NB4 (cell line): ENCODE results near the gene EIF3I.
A peak's percentile ranks its signal among the peaks of the same experiment; 100 is the strongest.

ENCODE experiments used
- DNase-seq: peaks from one replicate; pipeline ENCODE4 v3.0.0; 2010; ENCODE audit warnings: low read depth
- H3K4me3 ChIP-seq: one replicate; pipeline ENCODE4 v1.5.1; 2011; ENCODE audit warnings: mild to moderate bottlenecking, low read depth, low read length, moderate library complexity
- CTCF ChIP-seq: IDR thresholded peaks from one replicate; pipeline ENCODE4 v1.5.1; 2012; ENCODE audit warnings: low read depth, low read length
- MAX ChIP-seq: IDR thresholded peaks from 2 replicates; pipeline ENCODE4 v1.6.1; 2011; ENCODE audit warnings: low read depth, low read length
- MYC ChIP-seq: IDR thresholded peaks from 2 replicates; pipeline ENCODE4 v1.6.1; 2011; ENCODE audit warnings: low read depth, low read length
- POLR2A ChIP-seq: IDR thresholded peaks from 2 replicates; pipeline ENCODE4 v1.6.1; 2011; ENCODE audit warnings: mild to moderate bottlenecking; ENCODE audit not compliant: insufficient read length; ENCODE audit errors: extremely low read depth

The EIF3I gene

GRCh38 chr1:32200226-32201010 is 21.8 kb upstream of the EIF3I start, which contains the start of gene CCDC28B:
Gene CCDC28B, plus strand, starts transcription at chr1:32200595. Its CDS starts 1,341 bp downstream, at chr1:32201936.
- peak; percentile 53 for DNase-seq
- peak within 1 kb of the TSS; percentile 42 for H3K4me3 ChIP-seq
- TF ChIP-seq MAX, result no peak

GRCh38 chr1:32201011-32201855 is 21.0 kb upstream of the EIF3I start:
- TF ChIP-seq POLR2A, result no peak
- TF ChIP-seq MYC, result no peak
- no peak for TF ChIP-seq MAX
- no peak for TF ChIP-seq CTCF
- peak; percentile 50 for DNase-seq
- H3K4me3 ChIP-seq, result no peak overlapping the region

- TF ChIP-seq MAX (no peak), POLR2A (no peak), MYC (no peak), CTCF (no peak)
- peak overlapping the region; percentile 79 for H3K4me3 ChIP-seq
- no peak for DNase-seq
These were observed 17.3 kb upstream of the EIF3I start for GRCh38 chr1:32204943-32205361.

- TF ChIP-seq CTCF (no peak), MYC (peak; percentile 64), POLR2A (peak; percentile 81), MAX (0 out of 2 replicates have a peak, but pooled peaks have one; percentile 34)
- H3K4me3 ChIP-seq, result peak within 1 kb of the TSS; percentile 79
- DNase-seq, result peak; percentile 86
These were observed 16.5 kb upstream of the EIF3I start, which contains the start of gene IQCC for GRCh38 chr1:32205401-32206370. Gene IQCC, plus strand, starts transcription at chr1:32205671. Its CDS starts 11 bp downstream, at chr1:32205682.

GRCh38 chr1:32208469-32208868 is 13.7 kb upstream of the EIF3I start:
- TF ChIP-seq POLR2A, result no peak
- no peak for TF ChIP-seq MYC
- TF ChIP-seq CTCF, result no peak
- no peak for TF ChIP-seq MAX
- H3K4me3 ChIP-seq, result no peak overlapping the region
- no peak for DNase-seq
